ENCODE measurements around the gene TTLL8.

Gene TTLL8

DNA sequence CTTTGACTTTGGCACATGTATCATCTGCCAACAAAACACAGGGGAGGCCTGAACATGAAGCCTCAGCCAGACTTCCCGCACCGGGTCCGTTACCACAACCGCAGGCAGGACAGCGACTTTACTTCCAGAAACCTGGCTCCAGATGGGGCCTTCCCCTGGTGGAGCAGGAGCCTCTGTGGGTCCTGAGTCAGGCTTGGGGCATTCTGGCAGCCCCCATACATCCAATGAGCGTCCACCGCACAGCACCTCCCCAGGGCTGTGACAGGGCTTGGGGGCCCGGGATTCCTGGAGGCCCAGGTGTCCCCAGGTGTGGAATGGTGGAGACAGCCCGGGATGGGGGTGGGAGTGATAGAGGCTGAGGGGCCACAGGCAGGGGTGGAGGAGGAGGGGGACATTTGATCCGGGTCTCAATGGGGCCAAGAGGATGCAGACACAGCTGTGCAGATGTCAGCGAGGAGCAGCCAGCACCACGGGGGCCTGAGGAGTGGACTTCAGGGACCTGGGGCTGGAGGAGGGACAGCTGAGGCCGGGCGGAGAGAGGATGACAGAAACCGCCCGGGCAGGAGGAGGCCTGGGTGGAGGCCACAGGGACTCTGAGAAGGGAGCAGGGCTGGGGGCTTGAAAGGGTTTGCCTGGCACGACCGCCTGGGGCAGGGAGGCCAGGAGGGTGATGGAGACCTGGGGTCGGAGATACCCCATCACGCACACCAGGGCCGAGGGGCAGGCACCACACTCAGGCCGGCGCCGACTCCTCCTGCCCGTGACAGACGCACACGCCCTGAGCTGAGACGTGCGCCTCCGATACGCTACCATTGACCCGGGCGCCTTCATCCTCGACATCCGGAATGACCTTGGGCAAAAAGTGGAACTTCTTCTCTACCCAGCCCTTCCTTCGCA is 8.6 kb downstream of the TTLL8 start:
- CTCF ChIA-PET, result no interaction called here
- TF ChIP-seq, protein P1, sequence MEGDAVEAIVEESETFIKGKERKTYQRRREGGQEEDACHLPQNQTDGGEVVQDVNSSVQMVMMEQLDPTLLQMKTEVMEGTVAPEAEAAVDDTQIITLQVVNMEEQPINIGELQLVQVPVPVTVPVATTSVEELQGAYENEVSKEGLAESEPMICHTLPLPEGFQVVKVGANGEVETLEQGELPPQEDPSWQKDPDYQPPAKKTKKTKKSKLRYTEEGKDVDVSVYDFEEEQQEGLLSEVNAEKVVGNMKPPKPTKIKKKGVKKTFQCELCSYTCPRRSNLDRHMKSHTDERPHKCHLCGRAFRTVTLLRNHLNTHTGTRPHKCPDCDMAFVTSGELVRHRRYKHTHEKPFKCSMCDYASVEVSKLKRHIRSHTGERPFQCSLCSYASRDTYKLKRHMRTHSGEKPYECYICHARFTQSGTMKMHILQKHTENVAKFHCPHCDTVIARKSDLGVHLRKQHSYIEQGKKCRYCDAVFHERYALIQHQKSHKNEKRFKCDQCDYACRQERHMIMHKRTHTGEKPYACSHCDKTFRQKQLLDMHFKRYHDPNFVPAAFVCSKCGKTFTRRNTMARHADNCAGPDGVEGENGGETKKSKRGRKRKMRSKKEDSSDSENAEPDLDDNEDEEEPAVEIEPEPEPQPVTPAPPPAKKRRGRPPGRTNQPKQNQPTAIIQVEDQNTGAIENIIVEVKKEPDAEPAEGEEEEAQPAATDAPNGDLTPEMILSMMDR (IDR thresholded peaks at IDR 0.05; ENCODE audit: control extremely low read depth, extremely low read depth, low read depth, missing control alignments), result no peak
- DNase-seq (ENCODE audit: extremely low spot score), result no peak
- POLR2A ChIA-PET, result no interaction called here

GRCh38 chr22:50048836-50049235 is 9.3 kb downstream of the TTLL8 start:
- ChIA-PET POLR2A (no interaction called here), CTCF (no interaction called here)
- DNase-seq (ENCODE audit: extremely low spot score), result no peak
- TF ChIP-seq, protein P1 (IDR thresholded peaks at IDR 0.05; ENCODE audit: control extremely low read depth, extremely low read depth, low read depth, missing control alignments), result no peak

DNA sequence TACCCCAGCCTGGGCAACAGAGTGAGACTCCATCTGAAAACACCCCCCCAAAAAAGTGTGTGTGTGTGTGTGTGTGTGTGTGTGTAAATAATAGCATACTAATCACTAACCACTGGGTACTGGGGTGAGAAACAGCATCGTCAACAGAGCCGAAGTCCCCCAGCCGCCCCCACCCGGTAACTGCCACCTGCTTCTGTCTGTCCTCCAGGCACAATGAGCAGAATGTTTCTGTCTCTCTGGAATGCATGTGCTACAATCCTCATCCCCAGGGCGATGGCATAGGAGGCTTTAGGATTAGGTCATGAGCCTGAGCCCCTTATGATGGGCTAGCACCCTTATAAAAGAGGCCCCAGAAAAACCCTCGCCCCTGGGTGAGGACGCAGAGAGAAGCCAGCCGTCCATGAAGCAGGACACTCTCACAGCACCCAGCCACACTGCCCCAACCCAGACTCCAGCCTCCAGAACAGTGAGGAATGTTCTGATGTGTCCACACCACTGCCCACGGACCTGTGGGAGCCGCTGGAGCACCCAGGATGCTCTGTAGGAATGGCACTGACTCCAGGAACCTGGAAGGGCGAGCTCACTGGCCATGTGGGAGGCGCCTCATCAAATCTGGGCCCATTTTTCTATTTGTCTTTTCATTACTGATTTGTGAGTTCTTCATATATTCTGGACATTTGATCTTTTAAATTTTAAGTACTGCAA is 9.9 kb downstream of the TTLL8 start:
- CTCF ChIA-PET, result no interaction called here
- POLR2A ChIA-PET, result no interaction called here
- DNase-seq (ENCODE audit: extremely low spot score), result no peak
- TF ChIP-seq, protein P1 (IDR thresholded peaks at IDR 0.05; ENCODE audit: control extremely low read depth, extremely low read depth, low read depth, missing control alignments), result no peak

DNA sequence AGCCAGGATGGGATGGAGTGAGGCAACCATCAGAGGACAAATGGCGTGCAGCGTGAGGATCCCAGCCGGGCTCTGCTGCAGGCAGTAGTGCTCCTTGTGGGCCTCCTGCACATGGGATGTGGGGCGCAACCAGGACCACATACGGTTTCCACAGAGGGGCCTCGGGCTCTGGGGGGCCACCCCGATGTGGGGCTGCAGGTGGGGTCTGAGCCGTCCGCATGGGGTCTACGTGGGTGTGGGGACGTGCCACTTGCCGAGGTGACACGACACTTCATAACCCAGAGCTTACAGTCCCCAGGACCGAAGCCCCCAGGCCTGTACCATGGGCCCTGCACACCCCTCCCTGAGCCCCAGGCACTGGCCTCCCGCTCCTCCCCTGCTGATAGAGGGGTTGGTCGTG is 10.8 kb downstream of the TTLL8 start:
- CTCF ChIA-PET, result no interaction called here
- POLR2A ChIA-PET, result no interaction called here
- DNase-seq (ENCODE audit: extremely low spot score), result no peak
- TF ChIP-seq, protein P1 (IDR thresholded peaks at IDR 0.05; ENCODE audit: control extremely low read depth, extremely low read depth, low read depth, missing control alignments), result no peak

- CTCF ChIA-PET, result no interaction called here
Observed at GRCh38 chr22:50046481-50047245, 11.4 kb downstream of the TTLL8 start.

DNA sequence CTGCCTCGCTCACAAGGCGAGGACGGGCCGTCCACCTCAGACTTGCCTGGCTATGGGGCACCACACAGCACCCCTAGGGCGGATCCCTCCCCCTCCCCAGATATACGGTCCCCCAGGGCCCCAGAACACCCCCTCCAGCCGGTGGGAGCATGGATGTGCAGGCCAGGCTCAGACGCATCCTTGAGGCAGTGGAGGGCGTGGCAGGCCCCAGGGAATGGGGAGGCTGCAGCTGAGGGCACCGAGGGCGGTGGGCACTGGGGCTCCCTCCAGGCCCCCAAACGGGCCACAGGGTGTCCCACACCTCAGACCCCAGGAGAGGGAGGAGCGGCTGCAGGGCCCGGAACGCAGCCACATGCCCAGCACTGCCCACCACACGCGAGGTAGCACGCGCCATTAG is 12.1 kb downstream of the TTLL8 start:
- DNase-seq (ENCODE audit: extremely low spot score), result no peak
- CTCF ChIA-PET, result no interaction called here
- TF ChIP-seq, protein P1 (IDR thresholded peaks at IDR 0.05; ENCODE audit: control extremely low read depth, extremely low read depth, low read depth, missing control alignments), result no peak
- POLR2A ChIA-PET, result no interaction called here

More at GRCh38 chr22:50046481-50047245, 11.4 kb downstream of the TTLL8 start:
- no peak for DNase-seq (ENCODE audit: extremely low spot score)
- TF ChIP-seq, protein P1 (IDR thresholded peaks at IDR 0.05; ENCODE audit: control extremely low read depth, extremely low read depth, low read depth, missing control alignments), result no peak
- POLR2A ChIA-PET, result no interaction called here

Measured in GM10248 (cell line).